ENCODE data around the gene OR2AJ1. TPM values are rescaled to one million over a fixed set of nuclear protein-coding genes. Genes with fewer than 3 reads are reported as not detected.

The OR2AJ1 gene
- total RNA-seq, 1 donor from 2014 or later: not detected

DNA sequence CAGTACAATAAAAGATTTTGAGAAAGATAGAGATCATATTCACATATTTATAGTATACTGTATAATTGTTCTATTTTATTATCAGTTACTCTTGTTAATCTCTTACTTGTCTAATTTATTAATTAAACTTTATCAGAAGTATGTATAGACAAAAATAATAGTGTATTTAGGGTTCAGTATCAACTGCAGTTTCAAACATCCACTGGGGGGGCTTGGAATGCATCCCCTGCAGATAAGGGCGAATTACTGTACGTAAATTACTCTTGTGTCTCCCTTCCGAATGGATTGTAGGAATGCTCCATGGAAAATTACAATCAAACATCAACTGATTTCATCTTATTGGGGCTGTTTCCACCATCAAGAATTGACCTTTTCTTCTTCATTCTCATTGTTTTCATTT lies 23.9 kb downstream of the OR2AJ1 start, which contains the start of gene OR2L8:
Gene OR2L8 (plus strand): TSS at position 301 of the 400 bp plus-strand sequence. CDS start 0 bp downstream, at position 301.
- DNase-seq (no peak), ATAC-seq (no peak)
- intact Hi-C loops (cut with micrococcal nuclease): no loop called here

DNA sequence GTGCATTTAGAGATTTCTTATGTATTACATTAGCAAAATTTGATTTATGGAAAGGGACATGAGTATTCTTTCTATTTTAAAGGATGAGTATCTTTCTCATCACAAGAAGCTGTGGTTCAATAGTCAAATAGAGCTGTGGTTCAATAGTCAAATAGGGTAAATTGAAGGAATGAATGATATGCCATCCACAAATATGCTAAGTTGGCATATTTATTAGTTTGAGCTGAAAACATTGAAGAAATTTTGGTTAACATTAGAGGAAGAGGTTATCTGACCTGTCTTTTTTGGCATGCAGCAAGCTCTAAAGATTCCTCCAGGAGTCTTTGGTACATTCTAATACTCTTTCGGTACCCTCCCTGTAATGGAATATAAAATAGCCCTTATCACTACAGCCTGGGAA lies 28.7 kb downstream of the OR2AJ1 start:
- ATAC-seq (no peak), DNase-seq (no peak)
- intact Hi-C loops (cut with micrococcal nuclease): no loop called here

DNA sequence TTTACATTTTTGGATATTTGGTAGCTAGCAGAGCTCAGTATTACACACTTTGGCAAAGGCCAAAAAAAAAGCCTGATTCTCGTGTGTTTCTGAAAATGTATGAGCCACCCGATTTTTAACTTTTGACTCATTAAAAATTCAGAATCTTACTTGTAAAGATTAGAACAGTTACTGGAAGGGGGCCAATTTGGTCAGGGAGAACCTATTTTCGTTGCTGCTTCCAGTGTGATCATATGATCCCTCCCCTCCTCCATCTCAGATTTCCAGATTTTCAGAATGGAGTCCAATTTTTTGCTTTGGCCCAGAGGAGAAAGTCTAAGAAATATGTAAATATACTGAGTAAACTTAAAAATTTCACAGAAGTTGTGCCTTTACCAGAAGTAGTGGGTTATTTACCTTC lies 37.1 kb downstream of the OR2AJ1 start:
- ATAC-seq: no peak
- no peak for DNase-seq
- intact Hi-C loops (cut with micrococcal nuclease): no loop called here

DNA sequence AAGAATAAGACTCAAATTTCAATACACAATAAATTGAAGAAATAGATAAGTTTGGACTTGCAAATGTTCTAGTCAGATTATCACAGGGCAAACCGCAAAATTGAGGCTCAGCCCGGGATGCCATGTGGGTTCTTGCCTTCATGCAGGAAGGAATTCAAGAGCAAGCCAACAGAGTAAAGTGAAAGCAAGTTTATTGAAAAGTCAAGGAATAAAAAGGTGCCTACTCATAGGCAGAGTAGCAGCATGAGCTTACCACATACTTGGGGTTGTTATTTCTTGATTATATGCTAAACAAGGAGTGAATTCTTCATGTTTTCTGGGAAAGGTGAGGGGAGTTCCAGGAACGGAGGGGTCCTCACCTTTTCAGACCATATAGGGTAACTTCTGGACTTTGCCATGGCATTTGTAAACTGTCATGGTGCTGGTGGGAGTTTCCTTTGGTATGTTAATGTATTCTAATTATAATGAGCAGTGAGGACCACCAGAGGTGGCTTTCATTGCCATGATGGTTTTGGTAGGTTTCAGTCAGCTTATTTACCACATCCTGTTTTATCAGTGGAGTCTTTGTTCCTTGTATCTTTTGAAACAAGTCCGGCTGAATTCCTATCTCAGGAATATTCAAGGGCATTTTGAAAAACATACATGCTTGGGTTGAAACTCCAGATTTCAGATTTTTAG lies 38.4 kb downstream of the OR2AJ1 start:
- ATAC-seq (no peak), DNase-seq (no peak)
- intact Hi-C loops (cut with micrococcal nuclease): no loop called here

DNA sequence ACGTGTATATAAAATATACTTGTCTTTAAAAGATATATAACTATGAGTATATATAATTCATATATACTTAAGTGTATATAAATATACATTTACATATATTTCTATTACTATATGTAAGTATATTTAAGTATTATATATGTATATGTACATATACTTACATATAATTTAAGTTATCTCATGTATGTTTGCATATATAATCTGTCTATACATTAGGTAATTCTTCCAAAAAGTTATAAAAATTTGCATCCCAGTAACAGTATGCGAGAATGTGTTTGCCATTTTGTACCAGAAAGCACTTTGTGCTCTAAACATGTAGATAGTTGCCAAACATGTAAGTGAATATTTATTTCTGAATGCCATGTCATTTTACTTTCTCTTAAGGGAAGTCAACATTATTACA lies 40.2 kb downstream of the OR2AJ1 start, which contains the start of gene OR2AK2:
Gene OR2AK2 (plus strand): TSS at position 301 of the 400 bp plus-strand sequence. CDS start 144 bp downstream, outside the sequence.
- intact Hi-C loops (cut with micrococcal nuclease): no loop called here
- DNase-seq: no peak
- no peak for ATAC-seq

DNA sequence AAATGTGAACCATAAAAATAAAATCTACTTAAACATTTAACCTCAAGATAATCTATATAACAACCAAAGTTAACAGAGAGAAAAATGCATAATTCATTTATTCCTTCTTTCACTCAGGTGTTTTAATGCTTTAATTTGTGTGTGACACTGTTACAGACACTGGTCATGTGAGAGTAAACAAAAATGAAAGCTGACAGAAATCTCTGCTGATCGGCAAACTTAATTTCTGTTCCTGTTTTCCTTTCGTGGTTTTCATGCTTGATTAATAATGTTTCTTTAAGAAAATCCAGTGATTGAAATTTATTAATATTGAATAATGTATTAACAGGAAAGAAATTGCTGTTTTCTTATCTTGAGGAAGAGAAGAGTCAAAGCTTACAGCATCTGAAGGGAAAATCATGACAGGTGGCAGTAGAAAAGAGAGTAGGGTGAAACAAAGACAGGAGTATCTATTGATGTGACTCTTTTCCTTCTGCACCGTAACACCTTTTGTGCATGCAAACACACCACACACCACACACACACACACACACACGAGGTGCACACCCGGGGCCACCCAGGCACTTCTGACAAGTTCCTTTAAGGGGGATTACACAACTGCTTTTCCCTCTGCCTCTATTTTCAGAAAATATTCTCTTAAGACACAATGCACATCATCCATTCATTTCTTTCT lies 42.0 kb downstream of the OR2AJ1 start:
- DNase-seq: no peak
- intact Hi-C loops (cut with micrococcal nuclease): no loop called here
- no peak for ATAC-seq

Other genes starting within 250 kb of the OR2AJ1 start
- not detected for gene OR13G1, start 245.2 kb upstream of the OR2AJ1 start, total RNA-seq
- gene OR6F1, start 208.2 kb upstream of the OR2AJ1 start, total RNA-seq: not detected
- gene OR14K1, start 186.3 kb upstream of the OR2AJ1 start, total RNA-seq: not detected
- not detected for gene OR14A2, start 176.7 kb upstream of the OR2AJ1 start, total RNA-seq
- not detected for gene OR1C1, start 164.3 kb upstream of the OR2AJ1 start, total RNA-seq
- not detected for gene OR14A16, start 100.8 kb upstream of the OR2AJ1 start, total RNA-seq
- not detected for gene OR11L1, start 83.0 kb upstream of the OR2AJ1 start, total RNA-seq
- gene TRIM58, start 67.7 kb upstream of the OR2AJ1 start, total RNA-seq: 0.07 TPM
- not detected for gene OR2W3, start 29.3 kb upstream of the OR2AJ1 start, total RNA-seq
- gene OR2T8, start 4.6 kb upstream of the OR2AJ1 start, total RNA-seq: not detected
- gene OR2L8, start 24.0 kb downstream of the OR2AJ1 start, total RNA-seq: not detected
- gene OR2AK2, start 40.3 kb downstream of the OR2AJ1 start, total RNA-seq: not detected
- gene OR2L5, start 88.8 kb downstream of the OR2AJ1 start, total RNA-seq: not detected
- gene OR2L2, start 105.2 kb downstream of the OR2AJ1 start, total RNA-seq: 0.05 TPM
- not detected for gene OR2L3, start 121.9 kb downstream of the OR2AJ1 start, total RNA-seq
- not detected for gene OR2L13, start 170.3 kb downstream of the OR2AJ1 start, total RNA-seq
- not detected for gene OR2M5, start 220.3 kb downstream of the OR2AJ1 start, total RNA-seq
- gene OR2M2, start 249.9 kb downstream of the OR2AJ1 start, total RNA-seq: not detected